ENCODE measurements around the gene CPNE2.

- TF ChIP-seq POLR2AphosphoS5 (IDR thresholded peaks at IDR 0.05; ENCODE audit: low read depth, low read length) (no peak), SIN3A (IDR thresholded peaks at IDR 0.05; ENCODE audit: borderline replicate concordance, insufficient read depth, low read length) (no peak)
Measured at GRCh38 chr16:57146735-57147134, 54.4 kb downstream of the CPNE2 start.

Data from PFSK-1 (cell line).